GM12878 (cell line): ENCODE data around the gene MAP3K10. TPM values are rescaled to one million over a fixed set of nuclear protein-coding genes. Genes with fewer than 3 reads are reported as not detected.

Experiments used
- CHD1 ChIP-seq: IDR thresholded peaks from 2 replicates; pipeline ENCODE4 v1.6.1; 2012; ENCODE audit warnings: low read depth, low read length, improper control_type of control experiment
- MYC ChIP-seq: IDR thresholded peaks from 2 replicates; pipeline ENCODE4 v1.6.1; 2011; ENCODE audit warnings: mild to moderate bottlenecking, low read length, moderate library complexity, inconsistent platforms; ENCODE audit not compliant: insufficient read depth, insufficient replicate concordance, insufficient read length, severe bottlenecking
- STAT3 ChIP-seq: IDR thresholded peaks from 2 replicates; pipeline ENCODE4 v1.6.1; 2011; ENCODE audit warnings: low read depth, low read length, improper control_type of control experiment
- polyA plus RNA-seq, 11 experiments: library from polyadenylated mRNA; depleted of rRNA in 4 of 11; unstranded in 6 of 11; stranded (reverse) in 5 of 11; fragments of >200 nt; fragmentation: Nextera tagmentation in 4 of 11; fragmentation: Illumina TruSeq in 1 of 11; extraction: Ambion mirVana in 4 of 11; extraction: Trizol in 1 of 11; gene quantifications; 1 replicate in 1 of 11; 2 replicates in 10 of 11; pipeline versions ENCODE4 v1.2.1 to v1.2.3, GENCODE V29; 2011 to 2016; ENCODE audit warnings: inconsistent platforms in 2 of 11, missing spikeins in 2 of 11, low read depth in 1 of 11
- total RNA-seq, 4 experiments: library from RNA; depleted of rRNA in 3 of 4; stranded (reverse); fragments of >200 nt in 3 of 4; fragmentation: Illumina TruSeq in 1 of 4; extraction: Trizol in 1 of 4; gene quantifications; 2 replicates each; pipeline versions ENCODE4 v1.2.1 to v1.2.3, GENCODE V29; 2013 to 2021
- TF ChIP-seq, protein P1 (sequence below): fragments of 450-650 bp; IDR thresholded peaks from 2 replicates; pipeline ENCODE4 v1.6.1; 2017; ENCODE audit warnings: antibody characterized with exemption, mild to moderate bottlenecking, moderate library complexity
- TF ChIP-seq, protein P2 (sequence below): fragments of 450-650 bp; IDR thresholded peaks from 2 replicates; pipeline ENCODE4 v1.6.1; 2017; ENCODE audit warnings: mild to moderate bottlenecking, moderate library complexity

Gene MAP3K10
- total and polyA plus RNA-seq, 10 of the 15 experiments (the other 5 are each of a cell fraction or from before 2014, with no cell fraction given): 0.11 to 16.6 (median 2.6) TPM

DNA sequence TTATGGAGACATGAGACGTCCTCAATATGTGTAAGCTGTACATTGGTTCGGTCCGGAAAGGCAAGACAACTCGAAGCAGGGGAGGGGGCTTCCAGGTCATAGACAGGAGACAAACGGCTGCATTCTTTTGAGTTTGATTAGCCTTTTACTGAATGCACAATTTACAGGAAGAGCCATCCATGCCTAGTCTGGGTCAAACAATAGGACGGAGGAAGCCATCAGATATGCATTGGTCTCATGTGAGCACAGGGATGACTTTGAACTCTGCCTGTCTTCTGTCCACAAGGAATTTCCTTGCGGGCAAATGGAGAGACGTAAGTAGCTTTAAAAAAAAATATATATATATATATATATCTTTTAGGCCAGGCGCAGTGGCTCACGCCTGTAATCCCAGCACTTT is 37.1 kb downstream of the MAP3K10 start (continued):
- TF ChIP-seq, protein P1, sequence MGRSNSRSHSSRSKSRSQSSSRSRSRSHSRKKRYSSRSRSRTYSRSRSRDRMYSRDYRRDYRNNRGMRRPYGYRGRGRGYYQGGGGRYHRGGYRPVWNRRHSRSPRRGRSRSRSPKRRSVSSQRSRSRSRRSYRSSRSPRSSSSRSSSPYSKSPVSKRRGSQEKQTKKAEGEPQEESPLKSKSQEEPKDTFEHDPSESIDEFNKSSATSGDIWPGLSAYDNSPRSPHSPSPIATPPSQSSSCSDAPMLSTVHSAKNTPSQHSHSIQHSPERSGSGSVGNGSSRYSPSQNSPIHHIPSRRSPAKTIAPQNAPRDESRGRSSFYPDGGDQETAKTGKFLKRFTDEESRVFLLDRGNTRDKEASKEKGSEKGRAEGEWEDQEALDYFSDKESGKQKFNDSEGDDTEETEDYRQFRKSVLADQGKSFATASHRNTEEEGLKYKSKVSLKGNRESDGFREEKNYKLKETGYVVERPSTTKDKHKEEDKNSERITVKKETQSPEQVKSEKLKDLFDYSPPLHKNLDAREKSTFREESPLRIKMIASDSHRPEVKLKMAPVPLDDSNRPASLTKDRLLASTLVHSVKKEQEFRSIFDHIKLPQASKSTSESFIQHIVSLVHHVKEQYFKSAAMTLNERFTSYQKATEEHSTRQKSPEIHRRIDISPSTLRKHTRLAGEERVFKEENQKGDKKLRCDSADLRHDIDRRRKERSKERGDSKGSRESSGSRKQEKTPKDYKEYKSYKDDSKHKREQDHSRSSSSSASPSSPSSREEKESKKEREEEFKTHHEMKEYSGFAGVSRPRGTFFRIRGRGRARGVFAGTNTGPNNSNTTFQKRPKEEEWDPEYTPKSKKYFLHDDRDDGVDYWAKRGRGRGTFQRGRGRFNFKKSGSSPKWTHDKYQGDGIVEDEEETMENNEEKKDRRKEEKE: no peak
- TF ChIP-seq, protein P2, sequence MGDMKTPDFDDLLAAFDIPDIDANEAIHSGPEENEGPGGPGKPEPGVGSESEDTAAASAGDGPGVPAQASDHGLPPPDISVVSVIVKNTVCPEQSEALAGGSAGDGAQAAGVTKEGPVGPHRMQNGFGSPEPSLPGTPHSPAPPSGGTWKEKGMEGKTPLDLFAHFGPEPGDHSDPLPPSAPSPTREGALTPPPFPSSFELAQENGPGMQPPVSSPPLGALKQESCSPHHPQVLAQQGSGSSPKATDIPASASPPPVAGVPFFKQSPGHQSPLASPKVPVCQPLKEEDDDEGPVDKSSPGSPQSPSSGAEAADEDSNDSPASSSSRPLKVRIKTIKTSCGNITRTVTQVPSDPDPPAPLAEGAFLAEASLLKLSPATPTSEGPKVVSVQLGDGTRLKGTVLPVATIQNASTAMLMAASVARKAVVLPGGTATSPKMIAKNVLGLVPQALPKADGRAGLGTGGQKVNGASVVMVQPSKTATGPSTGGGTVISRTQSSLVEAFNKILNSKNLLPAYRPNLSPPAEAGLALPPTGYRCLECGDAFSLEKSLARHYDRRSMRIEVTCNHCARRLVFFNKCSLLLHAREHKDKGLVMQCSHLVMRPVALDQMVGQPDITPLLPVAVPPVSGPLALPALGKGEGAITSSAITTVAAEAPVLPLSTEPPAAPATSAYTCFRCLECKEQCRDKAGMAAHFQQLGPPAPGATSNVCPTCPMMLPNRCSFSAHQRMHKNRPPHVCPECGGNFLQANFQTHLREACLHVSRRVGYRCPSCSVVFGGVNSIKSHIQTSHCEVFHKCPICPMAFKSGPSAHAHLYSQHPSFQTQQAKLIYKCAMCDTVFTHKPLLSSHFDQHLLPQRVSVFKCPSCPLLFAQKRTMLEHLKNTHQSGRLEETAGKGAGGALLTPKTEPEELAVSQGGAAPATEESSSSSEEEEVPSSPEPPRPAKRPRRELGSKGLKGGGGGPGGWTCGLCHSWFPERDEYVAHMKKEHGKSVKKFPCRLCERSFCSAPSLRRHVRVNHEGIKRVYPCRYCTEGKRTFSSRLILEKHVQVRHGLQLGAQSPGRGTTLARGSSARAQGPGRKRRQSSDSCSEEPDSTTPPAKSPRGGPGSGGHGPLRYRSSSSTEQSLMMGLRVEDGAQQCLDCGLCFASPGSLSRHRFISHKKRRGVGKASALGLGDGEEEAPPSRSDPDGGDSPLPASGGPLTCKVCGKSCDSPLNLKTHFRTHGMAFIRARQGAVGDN: no peak
- TF ChIP-seq MYC (no peak), CHD1 (no peak), STAT3 (no peak)
